Activated CD8-positive, alpha-beta memory T cell treated with anti-CD3 and anti-CD28 coated beads, Interleukin-2, amount 50 U/mL, for 4 hours (primary cell): ENCODE measurements around the gene OPCML.

Experiments used
- DNase-seq: peaks from one replicate; pipeline ENCODE4 v3.0.0-alpha.2; 2020

OPCML gene

GRCh38 chr11:133501643-133502539 is 30.4 kb downstream of the OPCML start:
- DNase-seq = no peak

- DNase-seq = no peak
These were observed 31.4 kb downstream of the OPCML start for GRCh38 chr11:133500936-133501335.

- DNase-seq = no peak
These were observed 31.9 kb downstream of the OPCML start for GRCh38 chr11:133500435-133500834.

GRCh38 chr11:133498969-133499368 is 33.3 kb downstream of the OPCML start:
- no peak for DNase-seq

- no peak for DNase-seq
These were observed 34.7 kb downstream of the OPCML start for GRCh38 chr11:133497477-133498140.

GRCh38 chr11:133492895-133493294 is 39.4 kb downstream of the OPCML start:
- no peak for DNase-seq

GRCh38 chr11:133491680-133492383 is 40.5 kb downstream of the OPCML start:
- DNase-seq = no peak

- DNase-seq = no peak
These were observed 51.6 kb downstream of the OPCML start for GRCh38 chr11:133480722-133481121.

- DNase-seq = no peak
These were observed 53.1 kb downstream of the OPCML start for GRCh38 chr11:133479209-133479608.

GRCh38 chr11:133477251-133477625 is 55.1 kb downstream of the OPCML start:
- no peak for DNase-seq

- no peak for DNase-seq
These were observed 55.6 kb downstream of the OPCML start for GRCh38 chr11:133476570-133477250.

GRCh38 chr11:133474461-133474860 is 57.8 kb downstream of the OPCML start:
- no peak for DNase-seq

GRCh38 chr11:133467686-133468085 is 64.6 kb downstream of the OPCML start:
- no peak for DNase-seq

GRCh38 chr11:133443206-133443747 is 89.0 kb downstream of the OPCML start:
- no peak for DNase-seq

- DNase-seq = no peak
These were observed 90.2 kb downstream of the OPCML start for GRCh38 chr11:133441964-133442660.

- DNase-seq = no peak
These were observed 106.3 kb downstream of the OPCML start for GRCh38 chr11:133425992-133426391.

- no peak for DNase-seq
These were observed 107.1 kb downstream of the OPCML start for GRCh38 chr11:133425245-133425644.

- no peak for DNase-seq
These were observed 114.1 kb downstream of the OPCML start for GRCh38 chr11:133418218-133418617.

- no peak for DNase-seq
These were observed 117.8 kb downstream of the OPCML start for GRCh38 chr11:133414506-133414905.

- DNase-seq = no peak
These were observed 118.6 kb downstream of the OPCML start for GRCh38 chr11:133413703-133414102.

GRCh38 chr11:133409799-133410198 is 122.5 kb downstream of the OPCML start:
- DNase-seq = no peak

GRCh38 chr11:133408936-133409335 is 123.4 kb downstream of the OPCML start:
- no peak for DNase-seq
